ENCODE results near the gene PKD1L1. TPM values are rescaled to one million over a fixed set of nuclear protein-coding genes. Genes with fewer than 3 reads are reported as not detected.

The PKD1L1 gene
- total RNA-seq, 1 donor from 2014 or later, result 0.19 TPM

- Mint-ChIP-seq H3K36me3 (ENCODE audit: low read depth) (no peaks in the 10 kb centered on the region), H3K4me3 (no peak overlapping the region), H3K4me1 (peaks cover 13% of the 10 kb centered on the region), H3K27ac (ENCODE audit: unreplicated experiment) (no peak overlapping the region), H3K9me3 (no peaks in the 10 kb centered on the region), H3K27me3 (ENCODE audit: low read depth) (no peaks in the 10 kb centered on the region)
- no peak for DNase-seq (ENCODE audit: low read depth, low spot score)
- no peak for TF ChIP-seq CTCF (conservative IDR thresholded peaks at IDR 0.05)
These were observed 140.5 kb downstream of the PKD1L1 start for GRCh38 chr7:47807756-47808155.

GRCh38 chr7:47807126-47807525 is 141.1 kb downstream of the PKD1L1 start:
- H3K27ac Mint-ChIP-seq (ENCODE audit: unreplicated experiment), result no peak overlapping the region
- H3K9me3 Mint-ChIP-seq, result no peaks in the 10 kb centered on the region
- H3K27me3 Mint-ChIP-seq (ENCODE audit: low read depth), result no peaks in the 10 kb centered on the region
- no peak for DNase-seq (ENCODE audit: low read depth, low spot score)
- TF ChIP-seq CTCF (conservative IDR thresholded peaks at IDR 0.05), result no peak
- no peak overlapping the region for H3K4me3 Mint-ChIP-seq
- peaks cover 8% of the 10 kb centered on the region for H3K4me1 Mint-ChIP-seq
- no peaks in the 10 kb centered on the region for H3K36me3 Mint-ChIP-seq (ENCODE audit: low read depth)

- no peak for DNase-seq (ENCODE audit: low read depth, low spot score)
These were observed 141.6 kb downstream of the PKD1L1 start for GRCh38 chr7:47806701-47807103.

GRCh38 chr7:47804767-47805545 is 143.3 kb downstream of the PKD1L1 start:
- no peak overlapping the region for H3K4me3 Mint-ChIP-seq
- H3K36me3 Mint-ChIP-seq (ENCODE audit: low read depth), result no peaks in the 10 kb centered on the region
- H3K4me1 Mint-ChIP-seq, result no peaks in the 10 kb centered on the region
- H3K27me3 Mint-ChIP-seq (ENCODE audit: low read depth), result no peaks in the 10 kb centered on the region
- no peaks in the 10 kb centered on the region for H3K9me3 Mint-ChIP-seq
- no peak for TF ChIP-seq CTCF (conservative IDR thresholded peaks at IDR 0.05)
- no peak overlapping the region for H3K27ac Mint-ChIP-seq (ENCODE audit: unreplicated experiment)
- no peak for DNase-seq (ENCODE audit: low read depth, low spot score)

More at GRCh38 chr7:47806701-47807103, 141.6 kb downstream of the PKD1L1 start:
- Mint-ChIP-seq H3K36me3 (ENCODE audit: low read depth) (no peaks in the 10 kb centered on the region), H3K4me1 (peaks cover 4% of the 10 kb centered on the region), H3K27ac (ENCODE audit: unreplicated experiment) (no peak overlapping the region), H3K4me3 (no peak overlapping the region), H3K9me3 (no peaks in the 10 kb centered on the region), H3K27me3 (ENCODE audit: low read depth) (no peaks in the 10 kb centered on the region)
- TF ChIP-seq CTCF (conservative IDR thresholded peaks at IDR 0.05), result no peak

- Mint-ChIP-seq H3K9me3 (no peaks in the 10 kb centered on the region), H3K4me1 (no peaks in the 10 kb centered on the region), H3K27ac (ENCODE audit: unreplicated experiment) (peak overlapping the region; percentile 74), H3K4me3 (no peak overlapping the region), H3K27me3 (ENCODE audit: low read depth) (no peaks in the 10 kb centered on the region), H3K36me3 (ENCODE audit: low read depth) (no peaks in the 10 kb centered on the region)
- no peak for TF ChIP-seq CTCF (conservative IDR thresholded peaks at IDR 0.05)
- no peak for DNase-seq (ENCODE audit: low read depth, low spot score)
These were observed 144.4 kb downstream of the PKD1L1 start for GRCh38 chr7:47803846-47804245.

Data from neural crest cell (in vitro differentiated cells).